Measurements from ENCODE around the gene CXXC4.

Gene CXXC4

DNA sequence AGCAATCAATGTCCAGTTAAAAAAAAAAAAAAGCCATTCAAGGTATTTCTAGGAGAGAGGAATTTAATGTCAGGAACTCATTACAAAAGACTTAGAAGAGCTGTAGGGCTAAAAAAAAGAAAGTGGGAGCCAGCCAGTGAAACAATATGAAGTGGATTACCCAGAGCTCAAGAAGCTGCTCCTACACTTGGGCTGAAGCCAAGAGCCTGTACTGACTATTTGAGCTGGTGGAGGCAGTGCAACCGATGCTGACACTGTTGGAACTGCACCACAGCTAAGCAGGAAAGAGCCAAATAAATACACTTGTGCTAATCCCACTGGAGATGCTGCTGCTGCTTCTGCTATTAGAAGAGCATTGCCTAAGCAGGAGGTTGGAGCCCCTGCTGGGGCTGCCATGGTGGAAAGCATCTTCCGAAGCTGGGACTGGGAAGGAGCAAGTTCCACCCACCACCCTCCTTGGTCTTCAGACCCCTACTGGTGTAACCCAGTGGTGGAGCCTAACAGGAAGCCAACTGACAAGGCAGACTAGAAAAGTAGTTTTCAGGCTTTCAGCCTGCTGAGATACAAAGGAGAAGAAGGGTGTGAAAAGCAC is 65.4 kb downstream of the CXXC4 start:
- Histone ChIP-seq H3K27me3 (ENCODE audit: insufficient read depth, poor library complexity, severe bottlenecking) (peaks cover 3% of the 10 kb centered on the region), H3K27ac (ENCODE audit: poor library complexity, severe bottlenecking) (no peak overlapping the region)

DNA sequence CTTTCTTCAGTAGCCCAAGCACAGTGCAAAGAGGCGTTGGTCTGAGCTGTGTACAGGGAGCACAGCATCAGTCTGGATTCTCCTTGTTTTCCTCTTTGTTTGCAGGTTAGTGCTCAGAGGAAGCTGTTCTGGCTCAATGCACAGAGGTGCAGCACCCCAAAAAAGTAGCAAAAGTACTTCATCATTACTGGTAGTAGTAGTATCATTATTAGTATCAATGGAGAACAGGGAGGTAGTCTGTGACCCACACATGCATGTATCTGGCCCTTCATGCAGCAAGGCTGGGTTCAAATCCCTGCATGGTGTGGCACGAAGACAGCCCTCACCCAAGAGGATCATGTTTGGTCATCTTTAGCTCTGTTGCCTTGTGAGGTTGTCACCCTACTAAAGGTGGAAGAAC is 68.7 kb downstream of the CXXC4 start:
- TF ChIP-seq, protein P1, sequence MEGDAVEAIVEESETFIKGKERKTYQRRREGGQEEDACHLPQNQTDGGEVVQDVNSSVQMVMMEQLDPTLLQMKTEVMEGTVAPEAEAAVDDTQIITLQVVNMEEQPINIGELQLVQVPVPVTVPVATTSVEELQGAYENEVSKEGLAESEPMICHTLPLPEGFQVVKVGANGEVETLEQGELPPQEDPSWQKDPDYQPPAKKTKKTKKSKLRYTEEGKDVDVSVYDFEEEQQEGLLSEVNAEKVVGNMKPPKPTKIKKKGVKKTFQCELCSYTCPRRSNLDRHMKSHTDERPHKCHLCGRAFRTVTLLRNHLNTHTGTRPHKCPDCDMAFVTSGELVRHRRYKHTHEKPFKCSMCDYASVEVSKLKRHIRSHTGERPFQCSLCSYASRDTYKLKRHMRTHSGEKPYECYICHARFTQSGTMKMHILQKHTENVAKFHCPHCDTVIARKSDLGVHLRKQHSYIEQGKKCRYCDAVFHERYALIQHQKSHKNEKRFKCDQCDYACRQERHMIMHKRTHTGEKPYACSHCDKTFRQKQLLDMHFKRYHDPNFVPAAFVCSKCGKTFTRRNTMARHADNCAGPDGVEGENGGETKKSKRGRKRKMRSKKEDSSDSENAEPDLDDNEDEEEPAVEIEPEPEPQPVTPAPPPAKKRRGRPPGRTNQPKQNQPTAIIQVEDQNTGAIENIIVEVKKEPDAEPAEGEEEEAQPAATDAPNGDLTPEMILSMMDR (IDR thresholded peaks at IDR 0.05; ENCODE audit: poor library complexity, severe bottlenecking) = no peak
- Histone ChIP-seq H3K4me3 (ENCODE audit: severe bottlenecking) (no peak overlapping the region), H3K27ac (ENCODE audit: poor library complexity, severe bottlenecking) (no peak overlapping the region), H3K27me3 (ENCODE audit: insufficient read depth, poor library complexity, severe bottlenecking) (peaks cover 3% of the 10 kb centered on the region), H3K9me3 (ENCODE audit: severe bottlenecking) (no peaks in the 10 kb centered on the region), H3K36me3 (ENCODE audit: low read depth) (no peaks in the 10 kb centered on the region), H3K4me1 (ENCODE audit: insufficient read depth, poor library complexity, severe bottlenecking) (no peaks in the 10 kb centered on the region)
- ATAC-seq (ENCODE audit: low read depth) = no peak
- no peak for DNase-seq (ENCODE audit: low spot score)

More for the DNA sequence above, 65.4 kb downstream of the CXXC4 start:
- TF ChIP-seq, protein P1 (IDR thresholded peaks at IDR 0.05; ENCODE audit: poor library complexity, severe bottlenecking) = no peak
- Histone ChIP-seq H3K4me3 (ENCODE audit: severe bottlenecking) (no peak overlapping the region), H3K4me1 (ENCODE audit: insufficient read depth, poor library complexity, severe bottlenecking) (no peaks in the 10 kb centered on the region), H3K36me3 (ENCODE audit: low read depth) (no peaks in the 10 kb centered on the region), H3K9me3 (ENCODE audit: severe bottlenecking) (no peaks in the 10 kb centered on the region)
- ATAC-seq (ENCODE audit: low read depth) (no peak), DNase-seq (ENCODE audit: low spot score) (no peak)

DNA sequence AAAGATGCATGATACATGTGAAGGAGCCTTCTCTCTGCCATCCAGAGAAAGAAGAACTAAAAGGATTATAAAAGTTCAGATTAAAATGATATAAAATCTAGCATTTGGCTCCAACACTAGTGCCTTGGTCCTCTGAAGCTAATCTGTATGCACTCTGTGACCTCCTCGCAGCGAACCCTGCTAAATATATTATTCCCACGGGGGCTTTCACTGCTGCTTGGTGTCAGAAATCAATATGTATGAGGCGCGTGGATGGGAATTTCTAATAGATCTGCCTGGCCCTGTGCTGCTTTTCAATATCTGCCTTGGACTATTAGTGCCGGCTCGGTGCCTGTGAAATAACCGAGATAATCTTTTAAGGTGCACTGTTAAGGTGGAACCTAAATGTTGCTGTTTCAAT is 69.7 kb downstream of the CXXC4 start:
- H3K36me3 ChIP-seq (ENCODE audit: low read depth) = no peaks in the 10 kb centered on the region
- peaks cover 3% of the 10 kb centered on the region for H3K27me3 ChIP-seq (ENCODE audit: insufficient read depth, poor library complexity, severe bottlenecking)
- DNase-seq (ENCODE audit: low spot score) = no peak
- H3K4me1 ChIP-seq (ENCODE audit: insufficient read depth, poor library complexity, severe bottlenecking) = no peaks in the 10 kb centered on the region
- H3K4me3 ChIP-seq (ENCODE audit: severe bottlenecking) = no peak overlapping the region
- no peaks in the 10 kb centered on the region for H3K9me3 ChIP-seq (ENCODE audit: severe bottlenecking)
- ATAC-seq (ENCODE audit: low read depth) = no peak
- H3K27ac ChIP-seq (ENCODE audit: poor library complexity, severe bottlenecking) = no peak overlapping the region
- TF ChIP-seq, protein P1 (IDR thresholded peaks at IDR 0.05; ENCODE audit: poor library complexity, severe bottlenecking) = no peak

DNA sequence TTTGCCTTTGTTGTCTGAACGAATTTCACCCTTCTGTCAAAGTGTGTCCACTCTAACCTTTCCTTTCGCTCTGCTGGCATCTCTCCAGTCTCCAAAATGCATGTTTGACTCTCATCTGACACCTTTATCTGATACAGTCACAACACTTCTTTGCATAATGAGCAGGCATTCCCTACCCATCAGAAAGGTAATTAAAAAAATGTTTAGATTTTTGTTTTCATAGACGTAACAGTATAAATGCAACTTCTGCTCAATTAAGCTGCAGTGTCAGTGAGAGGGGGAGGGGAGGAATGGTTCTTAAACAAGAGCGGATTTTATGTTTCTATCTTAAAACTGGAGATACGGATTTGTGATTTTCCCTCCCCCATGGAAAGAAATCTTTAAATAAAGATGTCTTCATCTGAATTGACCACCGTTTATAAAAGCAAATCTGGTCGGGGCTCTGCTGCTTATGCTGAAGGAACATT is 70.2 kb downstream of the CXXC4 start:
- ATAC-seq (ENCODE audit: low read depth) (no peak), DNase-seq (ENCODE audit: low spot score) (no peak)
- H3K4me3 ChIP-seq (ENCODE audit: severe bottlenecking) = no peak overlapping the region
- no peaks in the 10 kb centered on the region for H3K36me3 ChIP-seq (ENCODE audit: low read depth)
- H3K4me1 ChIP-seq (ENCODE audit: insufficient read depth, poor library complexity, severe bottlenecking) = no peaks in the 10 kb centered on the region
- TF ChIP-seq, protein P1 (IDR thresholded peaks at IDR 0.05; ENCODE audit: poor library complexity, severe bottlenecking) = no peak
- peaks cover 3% of the 10 kb centered on the region for H3K27me3 ChIP-seq (ENCODE audit: insufficient read depth, poor library complexity, severe bottlenecking)
- no peak overlapping the region for H3K27ac ChIP-seq (ENCODE audit: poor library complexity, severe bottlenecking)
- no peaks in the 10 kb centered on the region for H3K9me3 ChIP-seq (ENCODE audit: severe bottlenecking)

DNA sequence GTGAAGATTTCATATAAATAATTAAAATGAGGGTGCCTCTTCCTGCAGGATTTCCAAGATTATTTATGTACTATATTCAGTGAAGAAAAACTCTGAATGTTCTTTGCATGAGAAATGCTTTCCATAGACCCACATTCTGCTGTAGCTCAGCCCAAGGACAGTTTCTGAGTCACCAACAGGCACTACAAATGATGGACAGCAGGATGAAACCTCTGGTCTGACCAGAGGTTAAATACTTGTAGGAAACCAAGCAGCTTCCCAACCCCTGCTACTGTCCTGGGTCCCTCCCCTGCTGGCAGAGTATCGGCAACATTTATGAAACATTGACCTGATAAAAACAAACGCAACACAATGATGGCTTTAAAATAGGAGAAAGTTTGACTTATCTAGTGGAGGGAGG is 73.1 kb downstream of the CXXC4 start:
- H3K9me3 ChIP-seq (ENCODE audit: severe bottlenecking) = no peaks in the 10 kb centered on the region
- H3K4me3 ChIP-seq (ENCODE audit: severe bottlenecking) = no peak overlapping the region
- DNase-seq (ENCODE audit: low spot score) (no peak), ATAC-seq (ENCODE audit: low read depth) (no peak)
- no peaks in the 10 kb centered on the region for H3K36me3 ChIP-seq (ENCODE audit: low read depth)
- no peak overlapping the region for H3K27ac ChIP-seq (ENCODE audit: poor library complexity, severe bottlenecking)
- TF ChIP-seq, protein P1 (IDR thresholded peaks at IDR 0.05; ENCODE audit: poor library complexity, severe bottlenecking) = no peak
- no peaks in the 10 kb centered on the region for H3K27me3 ChIP-seq (ENCODE audit: insufficient read depth, poor library complexity, severe bottlenecking)
- no peaks in the 10 kb centered on the region for H3K4me1 ChIP-seq (ENCODE audit: insufficient read depth, poor library complexity, severe bottlenecking)
